ENCODE data around the gene NHS.

Gene NHS

GRCh38 chrX:17377091-17377717 lies 2.2 kb downstream of the NHS start:
- no peaks in the 10 kb centered on the region for H3K79me2 ChIP-seq (ENCODE audit: control insufficient read depth, low read length)
- H3K27me3 ChIP-seq (ENCODE audit: control insufficient read depth, low read length) = no peaks in the 10 kb centered on the region
- H3K4me3 ChIP-seq (ENCODE audit: low read length) = no peak overlapping the region
- no peaks in the 10 kb centered on the region for H3K36me3 ChIP-seq (ENCODE audit: control insufficient read depth, low read length)
- H4K20me1 ChIP-seq (ENCODE audit: control insufficient read depth, insufficient read depth, low read depth, low read length) = no peaks in the 10 kb centered on the region
- H3K4me1 ChIP-seq (ENCODE audit: control insufficient read depth, low read length) = no peaks in the 10 kb centered on the region
- no peaks in the 10 kb centered on the region for H3K9me3 ChIP-seq (ENCODE audit: control insufficient read depth, insufficient read depth, low read length)
- no peak overlapping the region for H3K27ac ChIP-seq (ENCODE audit: low read depth, low read length)
- no peaks in the 10 kb centered on the region for H3K9me2 ChIP-seq (replicated peaks; ENCODE audit: control insufficient read depth, low read length)
- no peak overlapping the region for H3K4me2 ChIP-seq (ENCODE audit: low read length)
- H3F3A ChIP-seq (ENCODE audit: control insufficient read depth, insufficient read depth) = no peaks in the 10 kb centered on the region
- no peak for TF ChIP-seq EZH2phosphoT487 (IDR thresholded peaks at IDR 0.05; ENCODE audit: borderline replicate concordance, low read length)
- no peak for TF ChIP-seq CTCF (IDR thresholded peaks at IDR 0.05; ENCODE audit: low read depth, low read length, poor library complexity, severe bottlenecking)

- Histone ChIP-seq H3K9me2 (replicated peaks; ENCODE audit: control insufficient read depth, low read length) (no peaks in the 10 kb centered on the region), H3K27ac (ENCODE audit: low read depth, low read length) (no peak overlapping the region), H3F3A (ENCODE audit: control insufficient read depth, insufficient read depth) (no peaks in the 10 kb centered on the region), H3K79me2 (ENCODE audit: control insufficient read depth, low read length) (no peaks in the 10 kb centered on the region), H3K27me3 (ENCODE audit: control insufficient read depth, low read length) (no peaks in the 10 kb centered on the region), H3K4me2 (ENCODE audit: low read length) (no peak overlapping the region), H3K9me3 (ENCODE audit: control insufficient read depth, insufficient read depth, low read length) (no peaks in the 10 kb centered on the region), H4K20me1 (ENCODE audit: control insufficient read depth, insufficient read depth, low read depth, low read length) (no peaks in the 10 kb centered on the region), H3K4me1 (ENCODE audit: control insufficient read depth, low read length) (no peaks in the 10 kb centered on the region), H3K4me3 (ENCODE audit: low read length) (no peak overlapping the region), H3K36me3 (ENCODE audit: control insufficient read depth, low read length) (no peaks in the 10 kb centered on the region)
- TF ChIP-seq EZH2phosphoT487 (IDR thresholded peaks at IDR 0.05; ENCODE audit: borderline replicate concordance, low read length) (no peak), CTCF (IDR thresholded peaks at IDR 0.05; ENCODE audit: low read depth, low read length, poor library complexity, severe bottlenecking) (no peak)
Observed at GRCh38 chrX:17377795-17378194, 2.8 kb downstream of the NHS start.

GRCh38 chrX:17380221-17380620 lies 5.2 kb downstream of the NHS start:
- Histone ChIP-seq H3K9me2 (replicated peaks; ENCODE audit: control insufficient read depth, low read length) (no peaks in the 10 kb centered on the region), H3F3A (ENCODE audit: control insufficient read depth, insufficient read depth) (no peaks in the 10 kb centered on the region), H3K4me3 (ENCODE audit: low read length) (no peak overlapping the region), H3K9me3 (ENCODE audit: control insufficient read depth, insufficient read depth, low read length) (no peaks in the 10 kb centered on the region), H3K27ac (ENCODE audit: low read depth, low read length) (no peak overlapping the region), H3K4me1 (ENCODE audit: control insufficient read depth, low read length) (no peaks in the 10 kb centered on the region), H3K4me2 (ENCODE audit: low read length) (no peak overlapping the region), H4K20me1 (ENCODE audit: control insufficient read depth, insufficient read depth, low read depth, low read length) (no peaks in the 10 kb centered on the region), H3K36me3 (ENCODE audit: control insufficient read depth, low read length) (no peaks in the 10 kb centered on the region), H3K79me2 (ENCODE audit: control insufficient read depth, low read length) (no peaks in the 10 kb centered on the region), H3K27me3 (ENCODE audit: control insufficient read depth, low read length) (no peaks in the 10 kb centered on the region)
- TF ChIP-seq CTCF (IDR thresholded peaks at IDR 0.05; ENCODE audit: low read depth, low read length, poor library complexity, severe bottlenecking) = no peak

Data from DOHH2 (cell line).